Heart right ventricle (tissue), 16 donors: ENCODE measurements around the gene BRD2. TPM values are rescaled to one million over a fixed set of nuclear protein-coding genes. Genes with fewer than 3 reads are reported as not detected.

Experiments used
- ATAC-seq, 8 donors: fragments of 200-7000 bp; cut with Tn5 transposase; one replicate each; pipeline ENCODE4 v1.9.1; 2020; ENCODE audit warnings: mild to moderate bottlenecking in 8 of 8, moderate library complexity in 8 of 8, moderate number of reproducible peaks in 1 of 8
- DNase-seq, 2 donors: peaks; one replicate each; pipeline ENCODE4 v3.0.0-alpha.2; 2020
- H3K27ac ChIP-seq, 10 donors: fragments of 200-600 bp; sonication (generic) in 2 of 10; one replicate each; pipeline versions ENCODE4 v1.5.0 to v1.8.0; 2020 to 2022; ENCODE audit warnings: mild to moderate bottlenecking in 3 of 10
- H3K27me3 ChIP-seq, 7 donors: fragments of 200-600 bp; one replicate each; pipeline ENCODE4 v1.8.0; 2021 to 2022; ENCODE audit warnings: mild to moderate bottlenecking in 2 of 7
- H3K36me3 ChIP-seq, 9 donors: fragments of 200-600 bp; sonication (generic) in 1 of 9; one replicate each; pipeline versions ENCODE4 v1.5.0 to v1.8.0; 2020 to 2022; ENCODE audit warnings: mild to moderate bottlenecking in 2 of 9
- H3K4me1 ChIP-seq, 9 donors: fragments of 200-600 bp; sonication (generic) in 1 of 9; one replicate each; pipeline versions ENCODE4 v1.5.0 to v1.8.0; 2020 to 2022; ENCODE audit warnings: mild to moderate bottlenecking in 4 of 9
- H3K4me3 ChIP-seq, 10 donors: fragments of 200-600 bp; sonication (generic) in 2 of 10; one replicate each; pipeline versions ENCODE4 v1.5.0 to v1.8.0; 2020 to 2022; ENCODE audit warnings: mild to moderate bottlenecking in 7 of 10, moderate library complexity in 2 of 10
- H3K9me3 ChIP-seq, 11 donors: fragments of 200-600 bp in 10 of 11; sonication (generic) in 2 of 11; one replicate each; pipeline versions ENCODE4 v1.5.0 to v1.8.0; 2013 to 2022; ENCODE audit warnings: mild to moderate bottlenecking in 2 of 11, control low read depth in 1 of 11, moderate library complexity in 1 of 11
- WGBS, 2 donors: extraction: QIAGEN DNeasy Blood & Tissue Kit; methylation state at CpG; one replicate each; pipeline ENCODE4 v1.1.7; 2013; ENCODE audit warnings: inconsistent platforms in 1 of 2; 5-methylcytosine and 5-hydroxymethylcytosine counted together
- intact Hi-C, 10 donors: fragments of 100-400 bp; cut with DNase I; formaldehyde crosslinking; loops; one replicate each; pipeline versions ENCODE4 v1.11.1 to v1.14.2; 2022
- polyA plus RNA-seq, 2 donors: library from polyadenylated mRNA; stranded (reverse); fragments of 200-250 nt; gene quantifications; one replicate each; pipeline ENCODE4 v1.2.3, GENCODE V29; 2013
- total RNA-seq, 10 donors: library from RNA; stranded (reverse); fragmentation: NEBNext Ultra II Directional in 3 of 10; extraction: Animal tissue kit (Norgen Biotek cat#: 25700) in 3 of 10; gene quantifications; one replicate each; pipeline versions ENCODE4 v1.2.1 to v1.2.4, GENCODE V29; 2021 to 2023
- TF ChIP-seq, protein P1 (sequence below), 9 donors: fragments of 200-600 bp; sonication (generic) in 2 of 9; IDR thresholded peaks; one replicate each; pipeline versions ENCODE4 v1.5.0 to v1.8.0; 2021 to 2022; ENCODE audit warnings: antibody characterized with exemption in 9 of 9, mild to moderate bottlenecking in 5 of 9, moderate library complexity in 1 of 9
- donor health status: Arrhythmogenic right ventricular cardiomyopathy.
- donor health status: ischemic (EF 13 %, LVEDD 7.1; RV severe dilation, severe dysfunction).
- donor health status: healthy with polysubstance abuse.
- donor health status: DM: no; HTN: yes; CAD: no.
- donor health status: DM: no; HTN: no; CAD: no.
- donor health status: ischemic (EF 25% LVEDD 6.9; RV normal size, moderate dysfunction).
- donor health status: ischemic (EF 25% LVEDD 5.7; RV mildly dilated, moderate dysfunction).
- donor health status: healthy.
- donor health status: DM: yes; HTN: yes; CAD: no.
- donor health status: Ischemic cardiomyopathy.
- donor health status: ischemic (EF 35%, LVEDD 5.7; RV mildly dilated, moderate dysfunction).
- donor health status: nonischemic (EF 11% LVEDD 7.7; RV severe dilation, severe dysfunction).
- donor health status: DM: yes; HTN: yes; CAD: no.
- donor health status: PGD.
- donor health status: ischemic (EF 29% LVEDD 5.4; RV normal size, mild dysfunction).
- donor health status: nonischemic (EF 23%, LVEDD 6.1; RV moderate dilation, normal function).

BRD2 gene
- total and polyA plus RNA-seq, 12 donors = 49.3 to 97.0 (median 74.9) TPM

DNA sequence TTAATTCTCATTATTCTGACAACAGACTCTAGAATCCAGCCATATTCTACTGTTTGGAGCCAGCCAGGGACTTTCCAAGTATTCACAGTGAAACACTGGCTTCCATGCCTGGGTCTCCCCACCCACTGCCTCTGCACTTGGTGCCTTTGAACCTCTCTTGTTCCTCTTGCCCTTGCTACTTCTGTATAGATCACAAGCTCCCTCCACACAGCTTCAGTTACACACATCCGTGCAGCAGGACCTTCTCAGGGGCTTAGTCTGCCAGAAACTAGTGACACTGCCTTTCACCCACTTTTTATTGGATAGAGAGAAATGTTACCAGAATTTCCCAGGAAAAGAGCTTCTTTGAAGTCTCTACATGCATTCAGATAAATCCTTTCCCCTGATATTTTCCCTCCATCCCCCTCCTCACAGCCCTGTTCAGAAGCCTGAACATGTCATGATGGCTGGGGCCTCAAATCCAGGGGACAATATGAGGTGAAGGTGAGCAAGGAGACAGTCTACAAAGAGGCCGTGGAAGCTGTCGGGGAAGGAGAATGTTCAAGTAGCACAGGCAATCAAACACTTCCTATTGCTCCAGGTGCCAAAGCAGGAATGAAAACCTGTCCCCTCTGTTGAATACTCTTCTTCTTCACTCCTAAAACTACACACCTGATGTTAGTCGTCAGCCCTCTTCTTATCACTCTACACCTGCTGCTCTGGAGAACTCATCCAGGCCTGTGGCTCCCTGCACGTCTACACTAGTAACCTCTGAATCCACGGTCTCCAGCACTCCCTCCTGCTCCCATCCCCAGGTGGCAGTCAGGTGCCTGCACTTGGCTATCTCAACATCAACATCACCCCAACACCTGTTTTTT, 61.2 kb downstream of the BRD2 start:
- DNase-seq (peak in 1 of 2 donors; percentile 76), ATAC-seq (peak; percentile 87 to 98 (median 96))
- Histone ChIP-seq H3K4me1 (peaks cover 0 to 26% (median 6%) of the 10 kb centered on the region in 9 donors), H3K27ac (peak overlapping the region; percentile 40 to 94 (median 82)), H3K4me3 (no peak overlapping the region), H3K9me3 (peaks cover 0 to 3% (median 0%) of the 10 kb centered on the region in 11 donors), H3K27me3 (peaks cover 0 to 9% (median 0%) of the 10 kb centered on the region in 7 donors), H3K36me3 (no peaks in the 10 kb centered on the region)
- WGBS, 2 donors = 37 to 51% methylated on average over 6 of the region's 6 CpGs
- intact Hi-C loops = no loop called here
- TF ChIP-seq, protein P1, sequence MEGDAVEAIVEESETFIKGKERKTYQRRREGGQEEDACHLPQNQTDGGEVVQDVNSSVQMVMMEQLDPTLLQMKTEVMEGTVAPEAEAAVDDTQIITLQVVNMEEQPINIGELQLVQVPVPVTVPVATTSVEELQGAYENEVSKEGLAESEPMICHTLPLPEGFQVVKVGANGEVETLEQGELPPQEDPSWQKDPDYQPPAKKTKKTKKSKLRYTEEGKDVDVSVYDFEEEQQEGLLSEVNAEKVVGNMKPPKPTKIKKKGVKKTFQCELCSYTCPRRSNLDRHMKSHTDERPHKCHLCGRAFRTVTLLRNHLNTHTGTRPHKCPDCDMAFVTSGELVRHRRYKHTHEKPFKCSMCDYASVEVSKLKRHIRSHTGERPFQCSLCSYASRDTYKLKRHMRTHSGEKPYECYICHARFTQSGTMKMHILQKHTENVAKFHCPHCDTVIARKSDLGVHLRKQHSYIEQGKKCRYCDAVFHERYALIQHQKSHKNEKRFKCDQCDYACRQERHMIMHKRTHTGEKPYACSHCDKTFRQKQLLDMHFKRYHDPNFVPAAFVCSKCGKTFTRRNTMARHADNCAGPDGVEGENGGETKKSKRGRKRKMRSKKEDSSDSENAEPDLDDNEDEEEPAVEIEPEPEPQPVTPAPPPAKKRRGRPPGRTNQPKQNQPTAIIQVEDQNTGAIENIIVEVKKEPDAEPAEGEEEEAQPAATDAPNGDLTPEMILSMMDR (IDR thresholded peaks at IDR 0.05) = no peak

DNA sequence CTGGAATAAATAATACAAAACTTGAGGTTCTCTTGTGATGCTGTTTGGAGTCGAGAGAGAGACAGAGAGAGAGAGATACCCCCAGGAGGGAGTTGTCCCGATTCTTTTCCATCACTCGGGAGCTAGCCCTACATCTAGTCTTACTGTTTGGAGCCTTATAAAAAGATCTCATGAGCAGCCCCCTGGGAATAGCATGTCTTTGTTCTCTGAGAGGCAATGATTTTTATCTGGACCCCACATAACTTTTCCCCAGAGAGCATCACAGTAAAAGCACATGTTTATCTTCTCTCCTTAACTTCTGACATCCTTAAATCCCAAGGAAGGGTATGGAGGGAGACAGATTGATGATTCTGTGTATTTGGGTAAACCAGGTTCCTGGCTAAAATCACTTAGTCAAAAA, 61.9 kb downstream of the BRD2 start:
- H3K27ac ChIP-seq = peak overlapping the region in 9 of 10 donors; percentile 40 to 94 (median 82)
- no peak for DNase-seq
- 43 to 57% methylated on average over 3 of the region's 3 CpGs for WGBS, 2 donors

More for the DNA sequence above, 61.9 kb downstream of the BRD2 start:
- Histone ChIP-seq H3K27me3 (peaks cover 0 to 9% (median 0%) of the 10 kb centered on the region in 7 donors), H3K36me3 (no peaks in the 10 kb centered on the region), H3K4me1 (peaks cover 0 to 26% (median 6%) of the 10 kb centered on the region in 9 donors), H3K9me3 (peaks cover 0 to 10% (median 3%) of the 10 kb centered on the region in 11 donors), H3K4me3 (no peak overlapping the region)
- intact Hi-C loops = no loop called here
- TF ChIP-seq, protein P1 (IDR thresholded peaks at IDR 0.05) = no peak
- no peak for ATAC-seq

Other genes starting within 250 kb of the BRD2 start
- 10 to 100 TPM in 1 of 10 donors, 1 to 10 TPM in 4, under 1 TPM in 4, not detected in 1; 0.18 to 28.1 (median 1.9) TPM for gene HLA-DQA2, start 227.2 kb upstream of the BRD2 start, total RNA-seq
- not detected for gene HLA-DQA2, start 227.2 kb upstream of the BRD2 start, polyA plus RNA-seq
- gene HLA-DQB2, start 205.1 kb upstream of the BRD2 start, total RNA-seq = 10 to 100 TPM in 1 of 10 donors, 1 to 10 TPM in 3, under 1 TPM in 4, not detected in 2; 0.30 to 14.6 (median 0.92) TPM
- gene HLA-DQB2, start 205.1 kb upstream of the BRD2 start, polyA plus RNA-seq = not detected
- 1 to 10 TPM in 1 of 10 donors, under 1 TPM in 7, not detected in 2; 0.21 to 2.1 (median 0.48) TPM for gene HLA-DOB, start 151.6 kb upstream of the BRD2 start, total RNA-seq
- gene HLA-DOB, start 151.6 kb upstream of the BRD2 start, polyA plus RNA-seq = 1 to 10 TPM in 1 of 2 donors, under 1 TPM in 1; 0.36 to 1.1 TPM
- gene TAP2, start 129.9 kb upstream of the BRD2 start, total RNA-seq = 10 to 100 TPM in 7 of 10 donors, 1 to 10 TPM in 3; 8.8 to 92.1 (median 13.8) TPM
- 10 to 100 TPM; 12.8 to 13.8 TPM for gene TAP2, start 129.9 kb upstream of the BRD2 start, polyA plus RNA-seq
- gene PSMB8, start 124.5 kb upstream of the BRD2 start, total RNA-seq = 100 to 1,000 TPM in 1 of 10 donors, 10 to 100 TPM in 7, 1 to 10 TPM in 2; 8.5 to 127 (median 11.7) TPM
- 10 to 100 TPM; 40.2 to 42.9 TPM for gene PSMB8, start 124.5 kb upstream of the BRD2 start, polyA plus RNA-seq
- 100 to 1,000 TPM in 1 of 10 donors, 10 to 100 TPM in 9; 12.8 to 213 (median 15.4) TPM for gene TAP1, start 114.9 kb upstream of the BRD2 start, total RNA-seq
- 10 to 100 TPM; 35.4 to 38.3 TPM for gene TAP1, start 114.9 kb upstream of the BRD2 start, polyA plus RNA-seq
- gene PSMB9, start 114.4 kb upstream of the BRD2 start, total RNA-seq = 100 to 1,000 TPM in 1 of 10 donors, 10 to 100 TPM in 8, 1 to 10 TPM in 1; 10.0 to 198 (median 14.3) TPM
- 10 to 100 TPM; 23.4 to 33.4 TPM for gene PSMB9, start 114.4 kb upstream of the BRD2 start, polyA plus RNA-seq
- 10 to 100 TPM in 4 of 10 donors, 1 to 10 TPM in 6; 2.7 to 79.8 (median 7.6) TPM for gene HLA-DMB, start 27.6 kb upstream of the BRD2 start, total RNA-seq
- 1 to 10 TPM; 5.5 to 7.8 TPM for gene HLA-DMB, start 27.6 kb upstream of the BRD2 start, polyA plus RNA-seq
- 100 to 1,000 TPM in 1 of 10 donors, 10 to 100 TPM in 8, 1 to 10 TPM in 1; 7.8 to 106 (median 14.5) TPM for gene HLA-DMA, start 15.5 kb upstream of the BRD2 start, total RNA-seq
- 10 to 100 TPM; 11.8 to 47.6 TPM for gene HLA-DMA, start 15.5 kb upstream of the BRD2 start, polyA plus RNA-seq
- gene HLA-DOA, start 41.0 kb downstream of the BRD2 start, total RNA-seq = 10 to 100 TPM in 1 of 10 donors, 1 to 10 TPM in 8, under 1 TPM in 1; 0.75 to 22.8 (median 2.0) TPM
- gene HLA-DOA, start 41.0 kb downstream of the BRD2 start, polyA plus RNA-seq = 1 to 10 TPM in 1 of 2 donors, under 1 TPM in 1; 0.65 to 2.1 TPM
- 100 to 1,000 TPM in 1 of 10 donors, 10 to 100 TPM in 9; 17.8 to 328 (median 53.6) TPM for gene HLA-DPA1, start 105.1 kb downstream of the BRD2 start, total RNA-seq
- 10 to 100 TPM; 18.2 to 24.3 TPM for gene HLA-DPA1, start 105.1 kb downstream of the BRD2 start, polyA plus RNA-seq
- gene HLA-DPB1, start 107.4 kb downstream of the BRD2 start, total RNA-seq = 100 to 1,000 TPM in 1 of 10 donors, 10 to 100 TPM in 9; 19.2 to 264 (median 34.8) TPM
- gene HLA-DPB1, start 107.4 kb downstream of the BRD2 start, polyA plus RNA-seq = 10 to 100 TPM; 18.7 to 48.2 TPM
- 1 to 10 TPM in 3 of 10 donors, under 1 TPM in 7; 0.52 to 3.9 (median 0.94) TPM for gene COL11A2, start 223.9 kb downstream of the BRD2 start, total RNA-seq
- 1 to 10 TPM in 1 of 2 donors, under 1 TPM in 1; 0.55 to 8.7 TPM for gene COL11A2, start 223.9 kb downstream of the BRD2 start, polyA plus RNA-seq
- gene RXRB, start 232.1 kb downstream of the BRD2 start, total RNA-seq = 10 to 100 TPM; 29.7 to 39.1 (median 33.2) TPM
- 10 to 100 TPM; 22.2 to 40.7 TPM for gene RXRB, start 232.1 kb downstream of the BRD2 start, polyA plus RNA-seq
- gene SLC39A7, start 232.3 kb downstream of the BRD2 start, total RNA-seq = 100 to 1,000 TPM in 1 of 10 donors, 10 to 100 TPM in 9; 44.8 to 104 (median 53.1) TPM
- gene SLC39A7, start 232.3 kb downstream of the BRD2 start, polyA plus RNA-seq = 100 to 1,000 TPM in 1 of 2 donors, 10 to 100 TPM in 1; 25.8 to 178 TPM
- gene HSD17B8, start 236.1 kb downstream of the BRD2 start, total RNA-seq = 10 to 100 TPM; 17.6 to 25.5 (median 23.0) TPM
- 10 to 100 TPM in 1 of 2 donors, 1 to 10 TPM in 1; 7.4 to 15.1 TPM for gene HSD17B8, start 236.1 kb downstream of the BRD2 start, polyA plus RNA-seq
- 10 to 100 TPM; 26.5 to 32.1 (median 28.0) TPM for gene RING1, start 239.9 kb downstream of the BRD2 start, total RNA-seq
- gene RING1, start 239.9 kb downstream of the BRD2 start, polyA plus RNA-seq = 10 to 100 TPM; 28.6 to 35.1 TPM